Nephron progenitor cell (in vitro differentiated cells): ENCODE data around the gene SNAP29.
"Not testable (repeated sequence)": the region's sequence is repeated elsewhere in the genome, so short reads cannot be mapped to it uniquely, and the experiment has no call there.

Experiments used
- DNase-seq: peaks from one replicate; pipeline ENCODE4 v3.0.0; 2021
- H3K27ac Mint-ChIP-seq: 2 replicates; pipeline ENCODE4 v1.8.0; 2021; ENCODE audit warnings: mild to moderate bottlenecking, moderate library complexity, mixed read lengths
- H3K27me3 Mint-ChIP-seq: 2 replicates; pipeline ENCODE4 v1.8.0; 2021; ENCODE audit warnings: mild to moderate bottlenecking, low read depth, mixed read lengths; ENCODE audit not compliant: poor library complexity
- H3K36me3 Mint-ChIP-seq: 2 replicates; pipeline ENCODE4 v1.8.0; 2021; ENCODE audit warnings: low read depth, mixed read lengths
- H3K4me1 Mint-ChIP-seq: 2 replicates; pipeline ENCODE4 v1.8.0; 2021; ENCODE audit warnings: mixed read lengths
- H3K4me3 Mint-ChIP-seq: 2 replicates; pipeline ENCODE4 v1.8.0; 2021; ENCODE audit warnings: mild to moderate bottlenecking, moderate library complexity, mixed read lengths
- H3K9me3 Mint-ChIP-seq: 2 replicates; pipeline ENCODE4 v1.8.0; 2021; ENCODE audit warnings: mild to moderate bottlenecking, moderate library complexity, mixed read lengths
- CTCF ChIP-seq: fragments of 200-600 bp; sonication (generic); IDR thresholded peaks from 2 replicates; pipeline ENCODE4 v1.5.0; 2021; ENCODE audit warnings: antibody characterized with exemption

SNAP29 gene

GRCh38 chr22:20833225-20833665, 25.6 kb upstream of the SNAP29 start:
- no peaks in the 10 kb centered on the region for H3K27me3 Mint-ChIP-seq
- H3K4me1 Mint-ChIP-seq: no peaks in the 10 kb centered on the region
- H3K36me3 Mint-ChIP-seq: peaks cover 54% of the 10 kb centered on the region
- H3K27ac Mint-ChIP-seq: no peak overlapping the region
- TF ChIP-seq CTCF: no peak
- no peak for DNase-seq
- H3K4me3 Mint-ChIP-seq: no peak overlapping the region
- no peaks in the 10 kb centered on the region for H3K9me3 Mint-ChIP-seq

GRCh38 chr22:20834206-20834605, 24.6 kb upstream of the SNAP29 start:
- no peak for DNase-seq
- Mint-ChIP-seq H3K4me1 (no peaks in the 10 kb centered on the region), H3K27ac (no peak overlapping the region), H3K27me3 (no peaks in the 10 kb centered on the region), H3K36me3 (peaks cover 45% of the 10 kb centered on the region), H3K4me3 (no peak overlapping the region), H3K9me3 (no peaks in the 10 kb centered on the region)
- no peak for TF ChIP-seq CTCF

GRCh38 chr22:20834725-20835124, 24.1 kb upstream of the SNAP29 start:
- no peaks in the 10 kb centered on the region for H3K27me3 Mint-ChIP-seq
- H3K9me3 Mint-ChIP-seq: no peaks in the 10 kb centered on the region
- no peak for DNase-seq
- no peak for TF ChIP-seq CTCF
- no peak overlapping the region for H3K27ac Mint-ChIP-seq
- peaks cover 40% of the 10 kb centered on the region for H3K36me3 Mint-ChIP-seq
- H3K4me3 Mint-ChIP-seq: no peak overlapping the region
- no peaks in the 10 kb centered on the region for H3K4me1 Mint-ChIP-seq

GRCh38 chr22:20836987-20837823, 21.6 kb upstream of the SNAP29 start:
- no peak for TF ChIP-seq CTCF
- Mint-ChIP-seq H3K27ac (no peak overlapping the region), H3K9me3 (no peaks in the 10 kb centered on the region), H3K4me3 (no peak overlapping the region), H3K36me3 (peaks cover 16% of the 10 kb centered on the region), H3K4me1 (peaks cover 15% of the 10 kb centered on the region), H3K27me3 (no peaks in the 10 kb centered on the region)
- DNase-seq: no peak

GRCh38 chr22:20839354-20839753, 19.5 kb upstream of the SNAP29 start:
- not testable (repeated sequence) for H3K36me3 Mint-ChIP-seq, H3K27me3 Mint-ChIP-seq, H3K4me3 Mint-ChIP-seq, H3K27ac Mint-ChIP-seq, H3K9me3 Mint-ChIP-seq, DNase-seq
- peaks cover 22% of the 10 kb centered on the region for H3K4me1 Mint-ChIP-seq

GRCh38 chr22:20839837-20840645, 18.8 kb upstream of the SNAP29 start:
- Mint-ChIP-seq H3K27me3 (peaks cover 5% of the 10 kb centered on the region), H3K4me1 (peaks cover 22% of the 10 kb centered on the region), H3K9me3 (no peaks in the 10 kb centered on the region), H3K4me3 (no peak overlapping the region), H3K27ac (peak overlapping the region; percentile 65), H3K36me3 (no peaks in the 10 kb centered on the region)
- no peak for TF ChIP-seq CTCF
- DNase-seq: no peak
